Neural cell (in vitro differentiated cells): ENCODE results near the gene RPLP2. TPM values are rescaled to one million over a fixed set of nuclear protein-coding genes. Genes with fewer than 3 reads are reported as not detected.

Source experiments
- H2AFZ ChIP-seq: fragments of 200-600, 300-800 bp; sonication (generic), shearing (Covaris generic); 2 replicates; pipeline ENCODE4 v1.6.0; 2014; ENCODE audit warnings: low read depth, mild to moderate bottlenecking, antibody characterized with exemption, low read length, moderate library complexity
- H3F3A ChIP-seq: fragments of 200-600 bp; shearing (Covaris generic); 2 replicates; pipeline ENCODE4 v1.6.1; 2016; ENCODE audit warnings: mild to moderate bottlenecking, moderate library complexity, mixed read lengths, antibody characterized with exemption, low read length; ENCODE audit not compliant: insufficient read depth, poor library complexity, severe bottlenecking
- H3K27ac ChIP-seq: fragments of 200-600, 300-800 bp; sonication (generic), shearing (Covaris generic); 2 replicates; pipeline ENCODE4 v1.5.1; 2014; ENCODE audit warnings: mild to moderate bottlenecking, low read length, moderate library complexity
- H3K27me3 ChIP-seq: fragments of 300-800, 200-600 bp; sonication (generic), shearing (Covaris generic); 2 replicates; pipeline ENCODE4 v1.6.0; 2014; ENCODE audit warnings: mild to moderate bottlenecking, low read depth, low read length, moderate library complexity; ENCODE audit not compliant: insufficient read depth
- H3K36me3 ChIP-seq: fragments of 300-800, 200-600 bp; sonication (generic), shearing (Covaris generic); 2 replicates; pipeline ENCODE4 v1.5.1; 2014; ENCODE audit warnings: mild to moderate bottlenecking, antibody characterized with exemption, low read length, moderate library complexity; ENCODE audit not compliant: insufficient read depth
- H3K4me2 ChIP-seq: fragments of 300-800, 200-600 bp; sonication (generic), shearing (Covaris generic); 2 replicates; pipeline ENCODE4 v1.6.0; 2014; ENCODE audit warnings: mild to moderate bottlenecking, low read length
- H3K4me3 ChIP-seq: fragments of 300-800, 200-600 bp; sonication (generic), shearing (Covaris generic); 2 replicates; pipeline ENCODE4 v1.5.1; 2014; ENCODE audit warnings: mild to moderate bottlenecking, low read length, moderate library complexity
- H3K79me2 ChIP-seq: fragments of 200-600 bp; shearing (Covaris generic); replicated peaks from 2 replicates; pipeline ENCODE4 v1.6.0; 2014; ENCODE audit warnings: mild to moderate bottlenecking, low read length, moderate library complexity; ENCODE audit not compliant: insufficient read depth
- H3K9ac ChIP-seq: fragments of 300-800, 200-600 bp; sonication (generic), shearing (Covaris generic); 2 replicates; pipeline ENCODE4 v1.6.1; 2016; ENCODE audit warnings: mild to moderate bottlenecking, low read length, mixed read lengths
- H3K9me2 ChIP-seq: fragments of 200-600 bp; shearing (Covaris generic); 2 replicates; pipeline ENCODE4 v1.6.1; 2016; ENCODE audit warnings: mild to moderate bottlenecking, low read length, mixed read lengths; ENCODE audit not compliant: insufficient read depth
- H3K9me3 ChIP-seq: fragments of 200-600, 300-800 bp; sonication (generic), shearing (Covaris generic); 2 replicates; pipeline ENCODE4 v1.6.1; 2016; ENCODE audit warnings: mild to moderate bottlenecking, mixed run types, low read length, moderate library complexity, mixed read lengths
- H4K20me1 ChIP-seq: fragments of 200-600 bp; shearing (Covaris generic); 2 replicates; pipeline ENCODE4 v1.6.1; 2016; ENCODE audit warnings: mild to moderate bottlenecking, mixed run types; ENCODE audit not compliant: insufficient read depth
- EP300 ChIP-seq: fragments of 450-650 bp; conservative IDR thresholded peaks from 2 replicates; pipeline ENCODE4 v1.6.1; 2014; ENCODE audit warnings: antibody characterized with exemption, mild to moderate bottlenecking, moderate library complexity; ENCODE audit not compliant: poor library complexity, severe bottlenecking
- EZH2 ChIP-seq: fragments of 200-600, 300-800 bp; shearing (Covaris generic), sonication (generic); IDR thresholded peaks from 2 replicates; pipeline ENCODE4 v1.6.1; 2014; ENCODE audit warnings: antibody characterized with exemption, low read length, borderline replicate concordance, mild to moderate bottlenecking; ENCODE audit not compliant: insufficient read depth, poor library complexity, severe bottlenecking
- MXI1 ChIP-seq: fragments of 450-650 bp; conservative IDR thresholded peaks from 2 replicates; pipeline ENCODE4 v1.6.1; 2014; ENCODE audit warnings: antibody characterized with exemption, mild to moderate bottlenecking; ENCODE audit not compliant: poor library complexity, severe bottlenecking
- POLR2AphosphoS5 ChIP-seq: IDR thresholded peaks from 2 replicates; pipeline ENCODE4 v1.6.1; 2012
- RAD21 ChIP-seq: fragments of 450-650 bp; conservative IDR thresholded peaks from 2 replicates; pipeline ENCODE4 v1.6.1; 2014; ENCODE audit warnings: antibody characterized with exemption, mild to moderate bottlenecking, moderate library complexity
- SMC3 ChIP-seq: fragments of 450-650 bp; conservative IDR thresholded peaks from 2 replicates; pipeline ENCODE4 v1.6.1; 2014; ENCODE audit warnings: antibody characterized with exemption, mild to moderate bottlenecking, moderate library complexity; ENCODE audit not compliant: poor library complexity
- TAF1 ChIP-seq: IDR thresholded peaks from 2 replicates; pipeline ENCODE4 v1.6.1; 2012; ENCODE audit warnings: low read depth
- polyA plus RNA-seq: library from polyadenylated mRNA; depleted of rRNA; stranded (reverse); fragments of >200 nt; gene quantifications from 2 replicates; pipeline ENCODE4 v1.2.3, GENCODE V29; 2014
- TF ChIP-seq, protein P1 (sequence below): IDR thresholded peaks from 2 replicates; pipeline ENCODE4 v1.6.1; 2012; ENCODE audit warnings: borderline replicate concordance
- TF ChIP-seq, protein P2 (sequence below): fragments of 450-650 bp; IDR thresholded peaks from 2 replicates; pipeline ENCODE4 v1.5.1; 2014; ENCODE audit warnings: antibody characterized with exemption, mild to moderate bottlenecking, moderate library complexity; ENCODE audit not compliant: poor library complexity, severe bottlenecking

RPLP2 gene
- polyA plus RNA-seq, 1 donor from 2014 or later, result 147 TPM

DNA sequence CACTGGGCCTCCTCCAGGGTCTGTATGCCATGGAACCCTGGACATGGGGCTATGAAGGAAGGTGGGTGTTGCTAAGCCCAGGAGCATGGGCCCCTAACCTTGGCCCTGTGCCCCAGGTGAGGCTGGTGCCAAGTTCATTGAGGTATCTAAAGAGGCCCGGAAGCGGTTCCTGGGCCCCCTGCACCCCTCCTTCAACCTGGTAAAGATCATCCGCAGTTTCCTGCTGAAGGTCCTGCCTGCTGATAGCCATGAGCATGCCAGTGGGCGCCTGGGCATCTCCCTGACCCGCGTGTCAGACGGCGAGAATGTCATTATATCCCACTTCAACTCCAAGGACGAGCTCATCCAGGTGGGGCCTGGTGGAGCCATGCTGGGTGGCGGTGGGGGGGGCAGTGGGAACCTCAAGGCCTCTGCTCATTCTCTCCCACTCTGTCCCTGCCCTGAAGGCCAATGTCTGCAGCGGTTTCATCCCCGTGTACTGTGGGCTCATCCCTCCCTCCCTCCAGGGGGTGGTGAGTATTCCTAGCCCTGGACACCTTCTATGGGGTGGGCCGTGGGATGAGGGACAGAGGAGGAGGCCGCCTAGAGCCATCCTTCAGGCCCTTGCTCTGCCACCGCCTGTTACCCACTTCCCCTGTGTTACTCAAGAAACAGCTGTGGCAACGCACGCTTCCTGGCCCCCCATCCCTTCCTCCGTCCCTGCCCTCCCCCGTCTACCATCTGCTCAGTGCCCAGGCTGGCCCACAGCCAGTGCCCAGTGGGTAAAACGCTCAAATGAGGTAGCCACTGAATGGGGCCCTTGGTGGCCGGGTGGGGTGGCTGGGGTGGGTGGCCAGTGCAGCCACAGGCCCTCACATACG, 12.0 kb downstream of the RPLP2 start:
- Histone ChIP-seq H3K9me2 (no peaks in the 10 kb centered on the region), H3F3A (no peaks in the 10 kb centered on the region), H3K27me3 (peaks cover 9% of the 10 kb centered on the region), H3K79me2 (peaks cover 3% of the 10 kb centered on the region), H2AFZ (no peak overlapping the region), H3K27ac (no peak overlapping the region), H3K4me3 (no peak overlapping the region), H4K20me1 (no peaks in the 10 kb centered on the region), H3K36me3 (no peaks in the 10 kb centered on the region), H3K9ac (no peak overlapping the region), H3K9me3 (no peaks in the 10 kb centered on the region), H3K4me2 (no peak overlapping the region)
- TF ChIP-seq RAD21 (no peak), EZH2 (no peak), EP300 (no peak), SMC3 (no peak), MXI1 (no peak), POLR2AphosphoS5 (no peak), TAF1 (no peak)
- TF ChIP-seq, protein P1, sequence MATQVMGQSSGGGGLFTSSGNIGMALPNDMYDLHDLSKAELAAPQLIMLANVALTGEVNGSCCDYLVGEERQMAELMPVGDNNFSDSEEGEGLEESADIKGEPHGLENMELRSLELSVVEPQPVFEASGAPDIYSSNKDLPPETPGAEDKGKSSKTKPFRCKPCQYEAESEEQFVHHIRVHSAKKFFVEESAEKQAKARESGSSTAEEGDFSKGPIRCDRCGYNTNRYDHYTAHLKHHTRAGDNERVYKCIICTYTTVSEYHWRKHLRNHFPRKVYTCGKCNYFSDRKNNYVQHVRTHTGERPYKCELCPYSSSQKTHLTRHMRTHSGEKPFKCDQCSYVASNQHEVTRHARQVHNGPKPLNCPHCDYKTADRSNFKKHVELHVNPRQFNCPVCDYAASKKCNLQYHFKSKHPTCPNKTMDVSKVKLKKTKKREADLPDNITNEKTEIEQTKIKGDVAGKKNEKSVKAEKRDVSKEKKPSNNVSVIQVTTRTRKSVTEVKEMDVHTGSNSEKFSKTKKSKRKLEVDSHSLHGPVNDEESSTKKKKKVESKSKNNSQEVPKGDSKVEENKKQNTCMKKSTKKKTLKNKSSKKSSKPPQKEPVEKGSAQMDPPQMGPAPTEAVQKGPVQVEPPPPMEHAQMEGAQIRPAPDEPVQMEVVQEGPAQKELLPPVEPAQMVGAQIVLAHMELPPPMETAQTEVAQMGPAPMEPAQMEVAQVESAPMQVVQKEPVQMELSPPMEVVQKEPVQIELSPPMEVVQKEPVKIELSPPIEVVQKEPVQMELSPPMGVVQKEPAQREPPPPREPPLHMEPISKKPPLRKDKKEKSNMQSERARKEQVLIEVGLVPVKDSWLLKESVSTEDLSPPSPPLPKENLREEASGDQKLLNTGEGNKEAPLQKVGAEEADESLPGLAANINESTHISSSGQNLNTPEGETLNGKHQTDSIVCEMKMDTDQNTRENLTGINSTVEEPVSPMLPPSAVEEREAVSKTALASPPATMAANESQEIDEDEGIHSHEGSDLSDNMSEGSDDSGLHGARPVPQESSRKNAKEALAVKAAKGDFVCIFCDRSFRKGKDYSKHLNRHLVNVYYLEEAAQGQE, result no peak
- TF ChIP-seq, protein P2, sequence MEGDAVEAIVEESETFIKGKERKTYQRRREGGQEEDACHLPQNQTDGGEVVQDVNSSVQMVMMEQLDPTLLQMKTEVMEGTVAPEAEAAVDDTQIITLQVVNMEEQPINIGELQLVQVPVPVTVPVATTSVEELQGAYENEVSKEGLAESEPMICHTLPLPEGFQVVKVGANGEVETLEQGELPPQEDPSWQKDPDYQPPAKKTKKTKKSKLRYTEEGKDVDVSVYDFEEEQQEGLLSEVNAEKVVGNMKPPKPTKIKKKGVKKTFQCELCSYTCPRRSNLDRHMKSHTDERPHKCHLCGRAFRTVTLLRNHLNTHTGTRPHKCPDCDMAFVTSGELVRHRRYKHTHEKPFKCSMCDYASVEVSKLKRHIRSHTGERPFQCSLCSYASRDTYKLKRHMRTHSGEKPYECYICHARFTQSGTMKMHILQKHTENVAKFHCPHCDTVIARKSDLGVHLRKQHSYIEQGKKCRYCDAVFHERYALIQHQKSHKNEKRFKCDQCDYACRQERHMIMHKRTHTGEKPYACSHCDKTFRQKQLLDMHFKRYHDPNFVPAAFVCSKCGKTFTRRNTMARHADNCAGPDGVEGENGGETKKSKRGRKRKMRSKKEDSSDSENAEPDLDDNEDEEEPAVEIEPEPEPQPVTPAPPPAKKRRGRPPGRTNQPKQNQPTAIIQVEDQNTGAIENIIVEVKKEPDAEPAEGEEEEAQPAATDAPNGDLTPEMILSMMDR, result no peak

DNA sequence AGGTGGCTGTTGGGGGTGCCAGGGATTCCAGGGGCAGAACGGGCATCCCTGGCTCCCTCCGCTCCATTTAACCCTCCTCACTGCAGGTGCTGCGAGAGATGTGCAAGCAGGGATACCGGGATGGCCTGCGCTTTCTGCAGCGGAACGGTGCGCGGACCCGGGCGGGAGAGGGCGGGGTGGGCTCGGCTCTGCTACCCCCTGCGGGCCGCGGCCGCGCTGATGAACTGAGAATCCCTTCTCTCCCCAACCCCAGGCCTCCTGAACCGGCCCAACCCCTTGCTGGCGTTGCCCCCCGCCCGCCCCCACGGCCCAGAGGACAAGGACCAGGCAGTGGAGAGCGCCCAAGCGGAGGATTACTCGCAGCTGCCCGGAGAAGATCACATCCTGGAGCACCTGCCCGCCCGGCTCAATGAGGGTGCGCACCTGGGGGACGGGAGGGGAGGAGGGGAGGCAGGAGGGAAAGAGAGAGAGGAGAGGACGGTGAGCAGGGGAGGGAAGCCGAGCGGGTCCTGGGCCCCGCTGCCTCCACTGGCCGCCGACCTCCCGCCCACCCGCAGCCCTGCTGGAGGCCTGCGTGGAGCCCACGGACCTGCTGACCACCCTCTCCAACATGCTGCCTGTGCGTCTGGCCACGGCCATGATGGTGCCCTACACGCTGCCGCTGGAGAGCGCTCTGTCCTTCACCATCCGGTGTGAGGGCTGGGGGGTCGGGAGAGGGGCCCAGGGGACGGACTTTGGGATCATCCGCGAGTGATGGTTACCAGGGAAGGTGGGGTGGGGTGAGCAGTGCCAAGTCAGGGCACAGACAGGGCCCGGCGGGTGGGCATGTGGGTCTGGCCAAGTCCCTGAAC, 13.9 kb downstream of the RPLP2 start:
- Histone ChIP-seq H3K36me3 (no peaks in the 10 kb centered on the region), H3K9ac (no peak overlapping the region), H3K9me3 (no peaks in the 10 kb centered on the region), H3K27ac (no peak overlapping the region), H3K9me2 (no peaks in the 10 kb centered on the region), H3F3A (no peaks in the 10 kb centered on the region), H3K27me3 (peaks cover 18% of the 10 kb centered on the region), H3K4me3 (no peak overlapping the region), H3K4me2 (no peak overlapping the region), H4K20me1 (no peaks in the 10 kb centered on the region), H2AFZ (no peak overlapping the region), H3K79me2 (peaks cover 3% of the 10 kb centered on the region)
- TF ChIP-seq MXI1, result no peak
